ENCODE results near the gene OSGEPL1.

OSGEPL1 gene

GRCh38 chr2:189700681-189701080 is 61.9 kb downstream of the OSGEPL1 start:
- no peak for TF ChIP-seq ZFX (IDR thresholded peaks at IDR 0.05)
- no peak for TF ChIP-seq CTCF (conservative IDR thresholded peaks at IDR 0.05)
- no peak overlapping the region for H3K27ac ChIP-seq

GRCh38 chr2:189698020-189698887 is 64.3 kb downstream of the OSGEPL1 start:
- TF ChIP-seq ZFX (IDR thresholded peaks at IDR 0.05) (no peak), CTCF (conservative IDR thresholded peaks at IDR 0.05) (peak; percentile 80)
- no peak overlapping the region for H3K27ac ChIP-seq

All from C4-2B (cell line).